GM12865 (cell line): Measurements from ENCODE around the gene SLC3A2.
"Not testable (repeated sequence)": the region's sequence is repeated elsewhere in the genome, so short reads cannot be mapped to it uniquely, and the experiment has no call there.

Source experiments
- DNase-seq: peaks from one replicate; pipeline ENCODE4 v3.0.0; 2010; ENCODE audit warnings: low read depth
- H3K4me3 ChIP-seq: 2 replicates; pipeline ENCODE4 v1.5.1; 2011; ENCODE audit warnings: mild to moderate bottlenecking, low read depth, low read length, control low read depth
- CTCF ChIP-seq: IDR thresholded peaks from 2 replicates; pipeline ENCODE4 v1.5.1; 2011; ENCODE audit warnings: low read length, control low read depth, low read depth, inconsistent platforms; ENCODE audit not compliant: insufficient read depth; ENCODE audit errors: missing control alignments

SLC3A2 gene

DNA sequence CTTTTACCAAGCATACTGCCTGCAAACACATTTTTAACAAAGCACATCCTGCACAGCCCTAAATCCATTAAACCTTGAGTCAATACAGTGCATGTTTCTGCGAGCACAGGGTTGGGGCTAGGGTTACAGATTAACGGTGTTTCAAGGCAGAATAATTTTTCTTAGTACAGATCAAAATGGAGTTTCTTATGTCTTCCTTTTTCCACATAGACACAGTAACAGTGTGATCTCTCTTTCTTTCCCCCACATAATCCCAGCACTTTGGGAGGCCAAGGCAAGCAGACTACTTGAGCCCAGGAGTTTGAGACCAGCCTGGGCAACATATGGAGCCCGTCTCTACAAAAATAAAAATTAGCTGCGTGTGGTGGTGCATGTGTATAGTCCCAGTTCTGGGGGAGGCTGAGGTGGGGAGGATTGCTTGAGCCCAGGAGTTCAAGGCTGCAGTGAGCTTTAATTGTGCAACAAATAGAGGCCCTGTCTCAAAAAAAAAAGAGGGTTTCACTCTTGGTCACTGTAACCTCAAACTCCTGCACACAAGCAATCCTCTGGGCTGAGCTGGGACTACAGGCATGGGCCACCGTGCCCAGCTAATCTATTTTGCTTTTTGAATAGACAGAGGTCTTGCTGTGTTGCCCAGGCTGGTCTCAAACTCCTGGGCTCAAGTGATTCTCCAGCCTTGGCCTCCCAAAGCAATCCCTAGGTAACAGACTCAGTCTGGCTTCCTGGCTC lies 19.7 kb upstream of the SLC3A2 start:
- no peak for TF ChIP-seq CTCF
- H3K4me3 ChIP-seq = no peak overlapping the region
- peak; percentile 67 for DNase-seq

GRCh38 chr11:62861564-62862192 lies 19.0 kb upstream of the SLC3A2 start:
- not testable (repeated sequence) for H3K4me3 ChIP-seq, DNase-seq

DNA sequence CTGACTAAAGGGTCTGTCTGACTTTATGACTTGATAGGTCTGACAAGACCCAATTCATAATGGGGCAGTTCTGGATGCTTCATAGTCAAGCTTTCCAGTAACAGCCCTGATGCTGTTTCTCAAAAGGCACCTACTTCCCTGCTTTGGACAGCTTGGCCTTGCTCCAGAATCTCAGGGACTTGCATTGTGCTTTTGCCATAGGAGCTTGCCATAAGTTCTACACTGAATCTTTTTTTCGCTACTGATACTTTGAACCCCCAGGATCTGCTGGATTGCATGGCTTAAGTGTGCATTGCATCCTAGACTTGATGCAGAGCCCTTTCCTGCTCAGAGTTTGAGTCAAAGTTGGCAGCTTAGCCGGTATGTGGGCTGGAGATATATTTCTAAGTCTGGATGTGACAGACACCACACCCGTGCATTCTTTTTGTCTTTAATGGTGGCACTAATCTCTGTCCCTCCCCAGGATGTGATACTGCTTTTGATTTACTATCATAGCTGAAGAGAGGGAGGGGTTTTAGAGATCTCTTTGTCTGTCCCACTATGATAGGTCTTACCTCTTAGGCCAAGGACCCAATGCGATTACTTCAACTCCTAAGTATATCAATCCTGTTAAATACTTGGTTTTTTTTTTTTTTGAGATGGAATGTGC lies 16.9 kb upstream of the SLC3A2 start:
- no peak for DNase-seq
- TF ChIP-seq CTCF = no peak
- H3K4me3 ChIP-seq = no peak overlapping the region

GRCh38 chr11:62865635-62866034 lies 15.1 kb upstream of the SLC3A2 start:
- DNase-seq = no peak
- H3K4me3 ChIP-seq = no peak overlapping the region
- TF ChIP-seq CTCF = no peak

DNA sequence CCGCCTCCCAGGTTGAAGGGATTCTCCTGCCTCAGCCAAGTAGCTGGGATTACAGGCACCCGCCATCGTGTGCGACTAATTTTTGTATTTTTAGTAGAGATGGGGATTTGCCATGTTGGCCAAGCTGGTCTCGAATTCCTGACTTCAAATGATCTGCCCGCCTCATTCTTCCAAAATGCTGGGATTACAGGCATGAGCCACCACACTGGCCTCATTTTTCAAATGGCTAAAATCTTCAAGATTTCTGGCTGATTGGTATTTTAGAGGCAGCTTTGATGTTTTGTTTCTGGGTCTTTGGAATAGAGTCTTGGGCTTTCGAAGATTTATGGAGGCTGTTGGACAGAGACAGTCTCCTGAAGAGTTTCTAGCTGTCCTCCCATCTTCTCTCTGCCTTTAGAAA lies 5.8 kb upstream of the SLC3A2 start:
- H3K4me3 ChIP-seq = no peak overlapping the region
- TF ChIP-seq CTCF = no peak
- DNase-seq = no peak

DNA sequence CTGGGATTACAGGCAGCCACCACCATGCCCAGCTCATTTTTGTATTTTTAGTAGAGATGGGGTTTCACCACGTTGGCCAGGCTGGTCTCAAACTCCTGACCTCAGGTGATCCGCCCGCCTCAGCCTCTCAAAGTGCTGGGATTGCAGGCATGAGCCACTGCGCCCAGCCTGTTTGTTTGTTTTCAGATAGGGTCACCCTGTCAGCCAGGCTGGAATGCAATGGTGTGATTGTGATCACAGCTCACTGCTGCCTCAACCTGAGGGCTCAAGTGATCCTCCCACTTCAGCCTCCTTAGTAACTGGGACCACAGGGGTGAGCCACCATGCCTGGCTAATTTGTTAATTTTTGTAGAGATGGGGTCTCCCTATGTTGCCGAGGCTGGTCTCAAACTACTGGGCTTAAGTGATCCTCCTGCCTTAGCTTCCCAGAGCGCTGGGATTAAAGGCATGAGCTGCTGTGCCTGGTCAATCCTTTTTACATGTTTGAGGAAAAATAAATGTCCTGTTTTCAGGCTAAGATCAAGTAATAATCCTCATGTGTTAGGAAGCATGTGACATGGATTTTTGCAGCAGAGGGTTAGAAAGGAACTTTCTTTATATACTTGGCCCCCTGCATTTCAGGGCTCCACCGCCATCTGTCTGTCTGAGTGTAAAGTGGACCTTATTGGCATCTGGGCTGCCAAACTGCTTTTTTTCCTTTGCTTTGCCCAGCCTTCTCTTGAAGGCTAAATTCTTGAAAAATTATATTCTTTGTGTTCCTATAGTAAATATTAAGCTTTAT lies 4.8 kb upstream of the SLC3A2 start:
- H3K4me3 ChIP-seq = no peak overlapping the region
- TF ChIP-seq CTCF = no peak
- DNase-seq = no peak

DNA sequence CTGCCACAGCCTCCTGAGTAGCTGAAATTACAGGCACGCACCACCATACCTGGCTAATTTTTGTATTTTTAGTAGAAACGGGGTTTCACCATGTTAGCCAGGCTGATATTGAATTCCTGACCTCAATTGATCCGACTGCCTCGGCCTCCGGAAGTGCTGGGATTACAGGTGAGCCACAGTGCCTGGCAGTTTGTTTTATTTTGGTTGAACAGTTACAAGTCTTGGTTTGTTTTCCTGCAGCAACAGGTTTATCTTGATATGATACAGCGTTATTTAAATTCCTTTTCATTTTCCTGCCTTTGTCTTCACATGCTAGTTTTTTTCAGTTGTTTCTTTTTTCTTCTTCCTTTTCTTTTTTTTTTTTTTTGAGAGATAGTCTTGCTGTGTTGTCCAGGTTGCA lies 4.0 kb upstream of the SLC3A2 start:
- no peak for DNase-seq
- TF ChIP-seq CTCF = no peak
- no peak overlapping the region for H3K4me3 ChIP-seq
